OCI-LY1 (cell line): ENCODE results near the gene MROH9.

Experiments used
- H2AFZ ChIP-seq: fragments of 200-600 bp; sonication (generic), shearing (Covaris generic); 2 replicates; pipeline ENCODE4 v1.6.0; 2014; ENCODE audit warnings: antibody characterized with exemption, mild to moderate bottlenecking, low read length
- H3F3A ChIP-seq: fragments of 200-600 bp; sonication (generic), shearing (Covaris generic); 2 replicates; pipeline ENCODE4 v1.6.0; 2014; ENCODE audit warnings: mild to moderate bottlenecking, antibody characterized with exemption, low read length, moderate library complexity; ENCODE audit not compliant: insufficient read depth
- H3K27ac ChIP-seq: fragments of 200-600 bp; sonication (generic); 2 replicates; pipeline ENCODE4 v1.5.1; 2014; ENCODE audit warnings: low read length, mixed run types, mild to moderate bottlenecking, low read depth; ENCODE audit not compliant: poor library complexity, severe bottlenecking
- H3K27me3 ChIP-seq: fragments of 200-600 bp; sonication (generic); 2 replicates; pipeline ENCODE4 v1.6.0; 2014; ENCODE audit warnings: antibody characterized with exemption, mild to moderate bottlenecking, low read length, moderate library complexity; ENCODE audit not compliant: insufficient read depth
- H3K36me3 ChIP-seq: fragments of 200-600 bp; sonication (generic); 2 replicates; pipeline ENCODE4 v1.6.1; 2014; ENCODE audit warnings: mild to moderate bottlenecking, antibody characterized with exemption, low read length, moderate library complexity, mixed read lengths; ENCODE audit not compliant: insufficient read depth
- H3K4me1 ChIP-seq: fragments of 200-600 bp; sonication (generic); 2 replicates; pipeline ENCODE4 v1.5.1; 2014; ENCODE audit warnings: mild to moderate bottlenecking, low read length, moderate library complexity; ENCODE audit not compliant: insufficient read depth, severe bottlenecking
- H3K4me2 ChIP-seq: fragments of 200-600 bp; sonication (generic), shearing (Covaris generic); 2 replicates; pipeline ENCODE4 v1.6.1; 2014; ENCODE audit warnings: low read length
- H3K4me3 ChIP-seq: fragments of 200-600 bp; sonication (generic); 2 replicates; pipeline ENCODE4 v1.5.1; 2014; ENCODE audit warnings: low read length, low read depth, mild to moderate bottlenecking, mixed read lengths; ENCODE audit not compliant: poor library complexity, severe bottlenecking
- H3K79me2 ChIP-seq: fragments of 200-600 bp; shearing (Covaris generic); 2 replicates; pipeline ENCODE4 v1.6.1; 2016; ENCODE audit warnings: mixed run types, low read length, mixed read lengths; ENCODE audit not compliant: insufficient read depth
- H3K9ac ChIP-seq: fragments of 200-600 bp; sonication (generic), shearing (Covaris generic); 2 replicates; pipeline ENCODE4 v1.6.1; 2014; ENCODE audit warnings: mild to moderate bottlenecking, low read length, mixed read lengths
- H3K9me2 ChIP-seq: fragments of 200-600 bp; sonication (generic), shearing (Covaris generic); 2 replicates; pipeline ENCODE4 v1.6.1; 2014; ENCODE audit warnings: low read depth, mild to moderate bottlenecking, low read length, mixed read lengths
- H3K9me3 ChIP-seq: fragments of 200-600 bp; shearing (Covaris generic); 2 replicates; pipeline ENCODE4 v1.6.1; 2014; ENCODE audit warnings: low read length, mixed read lengths
- H4K20me1 ChIP-seq: fragments of 200-600 bp; sonication (generic), shearing (Covaris generic); 2 replicates; pipeline ENCODE4 v1.6.0; 2016; ENCODE audit warnings: mild to moderate bottlenecking, low read length; ENCODE audit not compliant: insufficient read depth
- EZH2 ChIP-seq: fragments of 200-600 bp; sonication (generic), shearing (Covaris generic); IDR thresholded peaks from 2 replicates; pipeline ENCODE4 v1.8.0; 2017; ENCODE audit warnings: borderline replicate concordance, mixed run types, mild to moderate bottlenecking, antibody characterized with exemption, low read length, moderate library complexity, mixed read lengths
- TF ChIP-seq, protein P1 (sequence below): fragments of 200-600 bp; sonication (generic), shearing (Covaris generic); IDR thresholded peaks from 2 replicates; pipeline ENCODE4 v1.5.1; 2017; ENCODE audit warnings: mild to moderate bottlenecking, antibody characterized with exemption, low read length, moderate library complexity, mixed read lengths

The MROH9 gene

DNA sequence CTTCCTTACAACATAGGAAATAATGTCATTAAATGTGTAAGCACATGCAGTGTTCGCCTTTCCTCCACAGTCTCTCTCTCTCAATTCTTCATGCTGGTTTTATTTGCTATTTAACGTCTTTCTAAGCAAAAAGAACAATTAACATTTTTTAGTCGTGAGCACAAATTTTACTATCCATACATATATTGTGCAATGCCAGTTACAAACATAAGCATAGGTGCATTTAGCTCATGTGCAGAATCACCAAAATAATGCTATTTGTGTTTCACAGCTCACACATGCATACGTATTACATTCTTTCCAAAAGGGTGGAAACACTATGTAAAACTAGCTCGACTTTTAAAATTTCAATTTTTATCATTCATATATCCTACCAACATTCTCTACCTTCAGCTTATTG is 52.1 kb downstream of the MROH9 start:
- no peaks in the 10 kb centered on the region for H3K27me3 ChIP-seq
- no peak overlapping the region for H2AFZ ChIP-seq
- H4K20me1 ChIP-seq, result no peaks in the 10 kb centered on the region
- no peaks in the 10 kb centered on the region for H3K9me3 ChIP-seq
- H3K4me2 ChIP-seq, result no peak overlapping the region
- H3F3A ChIP-seq, result no peaks in the 10 kb centered on the region
- no peak overlapping the region for H3K9ac ChIP-seq
- H3K4me1 ChIP-seq, result no peaks in the 10 kb centered on the region
- no peaks in the 10 kb centered on the region for H3K36me3 ChIP-seq
- H3K9me2 ChIP-seq, result no peaks in the 10 kb centered on the region
- H3K4me3 ChIP-seq, result no peak overlapping the region
- H3K79me2 ChIP-seq, result no peaks in the 10 kb centered on the region
- TF ChIP-seq, protein P1, sequence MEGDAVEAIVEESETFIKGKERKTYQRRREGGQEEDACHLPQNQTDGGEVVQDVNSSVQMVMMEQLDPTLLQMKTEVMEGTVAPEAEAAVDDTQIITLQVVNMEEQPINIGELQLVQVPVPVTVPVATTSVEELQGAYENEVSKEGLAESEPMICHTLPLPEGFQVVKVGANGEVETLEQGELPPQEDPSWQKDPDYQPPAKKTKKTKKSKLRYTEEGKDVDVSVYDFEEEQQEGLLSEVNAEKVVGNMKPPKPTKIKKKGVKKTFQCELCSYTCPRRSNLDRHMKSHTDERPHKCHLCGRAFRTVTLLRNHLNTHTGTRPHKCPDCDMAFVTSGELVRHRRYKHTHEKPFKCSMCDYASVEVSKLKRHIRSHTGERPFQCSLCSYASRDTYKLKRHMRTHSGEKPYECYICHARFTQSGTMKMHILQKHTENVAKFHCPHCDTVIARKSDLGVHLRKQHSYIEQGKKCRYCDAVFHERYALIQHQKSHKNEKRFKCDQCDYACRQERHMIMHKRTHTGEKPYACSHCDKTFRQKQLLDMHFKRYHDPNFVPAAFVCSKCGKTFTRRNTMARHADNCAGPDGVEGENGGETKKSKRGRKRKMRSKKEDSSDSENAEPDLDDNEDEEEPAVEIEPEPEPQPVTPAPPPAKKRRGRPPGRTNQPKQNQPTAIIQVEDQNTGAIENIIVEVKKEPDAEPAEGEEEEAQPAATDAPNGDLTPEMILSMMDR, result no peak
- no peak for TF ChIP-seq EZH2
- H3K27ac ChIP-seq, result no peak overlapping the region

DNA sequence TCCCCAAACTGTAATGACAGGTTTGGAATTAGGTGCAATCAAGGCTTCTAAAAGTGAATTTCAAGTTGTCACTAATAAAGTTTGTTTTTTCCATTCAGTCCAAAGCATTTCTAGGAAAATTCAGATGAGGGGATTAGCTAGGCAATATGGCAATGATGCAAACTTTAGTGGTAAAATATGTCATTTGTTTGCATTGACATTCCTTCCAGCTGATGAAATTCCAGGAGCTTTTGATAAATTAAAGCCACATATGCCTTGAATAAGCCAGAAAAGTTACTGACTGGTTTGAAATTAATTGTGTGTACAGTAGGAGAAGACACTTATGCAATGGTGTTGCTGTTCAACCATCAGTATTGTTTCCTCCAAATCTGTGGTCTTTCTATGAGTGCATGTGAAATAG is 57.8 kb downstream of the MROH9 start:
- no peaks in the 10 kb centered on the region for H3K9me3 ChIP-seq
- H3K4me2 ChIP-seq, result no peak overlapping the region
- H3K27me3 ChIP-seq, result no peaks in the 10 kb centered on the region
- no peaks in the 10 kb centered on the region for H4K20me1 ChIP-seq
- H3K4me3 ChIP-seq, result no peak overlapping the region
- H3K4me1 ChIP-seq, result no peaks in the 10 kb centered on the region
- H3K9me2 ChIP-seq, result no peaks in the 10 kb centered on the region
- H3K36me3 ChIP-seq, result no peaks in the 10 kb centered on the region
- H3K27ac ChIP-seq, result no peak overlapping the region
- H3F3A ChIP-seq, result no peaks in the 10 kb centered on the region
- H3K79me2 ChIP-seq, result no peaks in the 10 kb centered on the region
- no peak overlapping the region for H2AFZ ChIP-seq
- no peak overlapping the region for H3K9ac ChIP-seq
- TF ChIP-seq, protein P1, result no peak
- TF ChIP-seq EZH2, result no peak

DNA sequence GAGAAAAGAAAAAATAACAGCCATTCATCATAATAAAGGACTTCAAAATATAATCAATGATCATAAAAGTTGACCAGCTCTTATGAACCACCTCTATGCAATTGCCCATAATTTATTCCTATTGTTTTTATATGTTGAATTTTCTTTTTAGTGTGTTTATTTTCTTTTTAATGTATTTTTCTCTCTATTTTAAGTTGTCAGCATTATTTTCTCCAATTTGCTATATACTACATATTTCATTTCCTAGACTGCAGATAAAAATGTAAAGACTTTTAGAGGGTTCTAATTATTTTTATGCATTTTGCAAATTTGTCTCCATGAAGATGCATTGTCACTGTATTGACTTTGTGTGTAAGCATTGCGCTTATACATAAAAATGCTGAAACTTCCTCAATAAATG is 58.4 kb downstream of the MROH9 start:
- no peak overlapping the region for H3K4me3 ChIP-seq
- no peaks in the 10 kb centered on the region for H3K79me2 ChIP-seq
- no peaks in the 10 kb centered on the region for H4K20me1 ChIP-seq
- no peaks in the 10 kb centered on the region for H3K9me3 ChIP-seq
- no peaks in the 10 kb centered on the region for H3K36me3 ChIP-seq
- H3K27ac ChIP-seq, result no peak overlapping the region
- H3K4me1 ChIP-seq, result no peaks in the 10 kb centered on the region
- H2AFZ ChIP-seq, result no peak overlapping the region
- TF ChIP-seq, protein P1, result no peak
- no peak for TF ChIP-seq EZH2
- no peak overlapping the region for H3K9ac ChIP-seq
- no peaks in the 10 kb centered on the region for H3K27me3 ChIP-seq
- H3F3A ChIP-seq, result no peaks in the 10 kb centered on the region
- no peak overlapping the region for H3K4me2 ChIP-seq
- H3K9me2 ChIP-seq, result no peaks in the 10 kb centered on the region
